Endothelial cell of umbilical vein (primary cell): Measurements from ENCODE around the gene HOXB5.

Source experiments
- CTCF ChIP-seq, 2 donors: IDR thresholded peaks; 1 replicate in 1 of 2; 2 replicates in 1 of 2; pipeline ENCODE4 v1.5.1; 2011; ENCODE audit warnings: low read length in 2 of 2, mild to moderate bottlenecking in 2 of 2, moderate library complexity in 2 of 2, control low read depth in 1 of 2, inconsistent platforms in 1 of 2, low read depth in 1 of 2; ENCODE audit not compliant: insufficient read depth in 1 of 2; ENCODE audit errors: extremely low read depth in 1 of 2
- EZH2 ChIP-seq: IDR thresholded peaks from 2 replicates; pipeline ENCODE4 v1.6.1; 2012; ENCODE audit warnings: borderline replicate concordance, low read depth, mild to moderate bottlenecking, moderate library complexity, low read length, inconsistent platforms; ENCODE audit not compliant: severe bottlenecking
- MAX ChIP-seq: IDR thresholded peaks from 2 replicates; pipeline ENCODE4 v1.6.1; 2011; ENCODE audit not compliant: insufficient read depth, insufficient read length
- POLR2A ChIP-seq: IDR thresholded peaks from 2 replicates; pipeline ENCODE4 v1.6.1; 2012; ENCODE audit warnings: low read depth, mild to moderate bottlenecking, control low read depth, low read length
- POLR2AphosphoS5 ChIP-seq: IDR thresholded peaks from 2 replicates; pipeline ENCODE4 v1.6.1; 2012; ENCODE audit warnings: low read depth, mild to moderate bottlenecking, control low read depth, low read length, moderate library complexity; ENCODE audit not compliant: insufficient read depth

- TF ChIP-seq MAX (no peak), CTCF (IDR thresholded peaks at IDR 0.05; ENCODE audit: extremely low read depth in 1 of 2, insufficient read depth in 1 of 2, low read depth in 1 of 2, low read length in 2 of 2) (no peak), POLR2A (no peak), EZH2 (no peak), POLR2AphosphoS5 (no peak)
Observed at GRCh38 chr17:48564188-48565021, 29.2 kb downstream of the HOXB5 start.
